HG03520 (cell line): ENCODE data around the gene SLC25A38.
"Not testable (repeated sequence)": the region's sequence is repeated elsewhere in the genome, so short reads cannot be mapped to it uniquely, and the experiment has no call there.

ENCODE experiments used
- ATAC-seq: cut with Tn5 transposase; IDR thresholded peaks from one replicate; pipeline ENCODE4 v1.9.1; 2021; ENCODE audit warnings: mild to moderate bottlenecking, moderate library complexity; ENCODE audit not compliant: unreplicated experiment

The SLC25A38 gene, protein sequence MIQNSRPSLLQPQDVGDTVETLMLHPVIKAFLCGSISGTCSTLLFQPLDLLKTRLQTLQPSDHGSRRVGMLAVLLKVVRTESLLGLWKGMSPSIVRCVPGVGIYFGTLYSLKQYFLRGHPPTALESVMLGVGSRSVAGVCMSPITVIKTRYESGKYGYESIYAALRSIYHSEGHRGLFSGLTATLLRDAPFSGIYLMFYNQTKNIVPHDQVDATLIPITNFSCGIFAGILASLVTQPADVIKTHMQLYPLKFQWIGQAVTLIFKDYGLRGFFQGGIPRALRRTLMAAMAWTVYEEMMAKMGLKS

GRCh38 chr3:39383045-39383880, at the start of gene SLC25A38:
TSS of gene SLC25A38 (plus strand) at chr3:39383370. CDS start at chr3:39383725, 355 bp downstream.
- ATAC-seq = peak; percentile 70

DNA sequence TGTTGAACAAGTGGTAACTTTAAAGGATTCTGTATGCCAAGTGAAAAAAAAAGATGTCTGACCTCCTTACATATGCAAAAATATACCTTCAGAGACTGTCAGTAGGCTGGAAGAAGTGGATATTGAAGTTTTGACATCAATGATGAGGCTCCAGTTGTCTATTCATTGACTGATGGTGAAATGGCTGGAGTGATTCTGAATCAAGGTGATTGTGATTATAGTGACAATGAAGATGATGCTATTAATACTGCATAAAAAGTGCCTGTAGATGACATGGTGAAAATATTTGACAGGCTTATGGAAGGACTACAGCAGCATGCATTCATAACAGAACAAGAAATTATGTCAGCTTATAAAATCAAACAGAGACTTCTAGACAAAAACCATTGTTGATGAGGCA, 49.6 kb upstream of the SLC25A38 start:
- ATAC-seq = no peak

GRCh38 chr3:39334205-39334604, 49.0 kb upstream of the SLC25A38 start:
- ATAC-seq = no peak

DNA sequence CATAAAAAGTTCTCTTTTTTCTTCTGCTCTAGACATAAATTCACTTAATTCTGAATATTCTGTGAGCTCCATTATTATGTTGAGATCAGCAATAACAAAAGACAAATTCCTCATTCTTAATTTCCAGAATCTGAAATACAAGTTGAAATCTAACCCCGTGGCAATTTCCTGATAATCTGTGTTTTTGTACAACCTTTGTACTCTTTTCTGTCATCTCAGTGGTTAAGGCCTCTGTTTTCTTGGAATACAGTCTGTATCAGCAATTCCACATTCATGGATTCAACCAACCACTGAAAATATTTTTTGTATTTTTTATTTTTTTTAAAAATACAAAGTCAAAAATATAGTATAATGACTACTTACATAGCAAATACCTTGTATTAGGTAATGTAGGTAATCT, 45.0 kb upstream of the SLC25A38 start:
- no peak for ATAC-seq

DNA sequence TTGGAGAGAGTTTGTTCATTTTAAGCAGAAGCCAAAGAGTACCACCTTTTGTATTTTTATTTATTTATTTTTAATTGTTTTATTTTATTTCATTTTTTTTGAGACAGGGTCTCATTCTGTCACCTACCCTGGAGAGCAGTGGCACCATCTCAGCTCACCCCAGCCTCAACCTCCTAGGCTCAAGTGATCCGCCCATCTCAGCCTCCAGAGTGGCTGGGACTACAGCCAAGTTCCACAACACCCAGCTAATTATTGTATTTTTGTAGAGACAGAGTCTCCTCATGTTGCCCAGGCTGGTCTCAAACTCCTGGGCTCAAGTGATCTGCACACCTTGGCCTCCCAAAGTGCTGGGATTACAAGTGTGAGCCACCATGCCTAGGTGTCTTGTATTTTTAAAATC, 44.1 kb upstream of the SLC25A38 start:
- no peak for ATAC-seq

DNA sequence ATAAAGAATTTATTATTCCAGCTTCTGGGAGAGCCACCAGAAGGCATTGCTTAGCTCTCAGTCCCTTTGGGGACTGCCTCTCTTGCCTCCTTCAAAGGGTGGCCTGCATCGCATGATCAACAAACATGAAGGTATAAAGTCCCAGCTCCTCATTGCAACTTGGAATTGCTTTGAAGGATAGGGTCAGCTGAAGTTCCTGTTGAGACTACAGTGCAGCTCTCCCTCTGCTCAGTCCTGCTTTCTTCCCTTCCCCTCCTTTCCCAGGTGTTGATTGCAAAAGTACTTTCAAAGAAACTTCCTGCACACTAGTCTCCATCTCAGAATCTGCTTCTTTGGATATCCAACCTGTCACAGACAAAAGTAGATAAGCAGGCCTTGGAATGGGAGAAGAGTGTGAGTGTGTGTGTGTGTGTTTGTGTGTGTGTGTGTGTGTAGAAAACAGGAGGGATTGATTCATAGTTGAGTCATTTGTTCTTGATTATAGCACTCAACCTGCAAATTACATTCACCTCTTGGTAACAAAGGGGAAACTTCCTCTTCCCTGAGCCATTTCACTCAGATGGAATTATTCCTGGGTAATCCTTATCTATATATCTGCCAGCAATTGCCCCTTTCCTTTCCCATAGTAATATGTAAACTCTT, 40.0 kb upstream of the SLC25A38 start:
- no peak for ATAC-seq

GRCh38 chr3:39343760-39344159, 39.4 kb upstream of the SLC25A38 start:
- ATAC-seq = no peak

- no peak for ATAC-seq
These were observed 38.3 kb upstream of the SLC25A38 start for GRCh38 chr3:39344746-39345344.

DNA sequence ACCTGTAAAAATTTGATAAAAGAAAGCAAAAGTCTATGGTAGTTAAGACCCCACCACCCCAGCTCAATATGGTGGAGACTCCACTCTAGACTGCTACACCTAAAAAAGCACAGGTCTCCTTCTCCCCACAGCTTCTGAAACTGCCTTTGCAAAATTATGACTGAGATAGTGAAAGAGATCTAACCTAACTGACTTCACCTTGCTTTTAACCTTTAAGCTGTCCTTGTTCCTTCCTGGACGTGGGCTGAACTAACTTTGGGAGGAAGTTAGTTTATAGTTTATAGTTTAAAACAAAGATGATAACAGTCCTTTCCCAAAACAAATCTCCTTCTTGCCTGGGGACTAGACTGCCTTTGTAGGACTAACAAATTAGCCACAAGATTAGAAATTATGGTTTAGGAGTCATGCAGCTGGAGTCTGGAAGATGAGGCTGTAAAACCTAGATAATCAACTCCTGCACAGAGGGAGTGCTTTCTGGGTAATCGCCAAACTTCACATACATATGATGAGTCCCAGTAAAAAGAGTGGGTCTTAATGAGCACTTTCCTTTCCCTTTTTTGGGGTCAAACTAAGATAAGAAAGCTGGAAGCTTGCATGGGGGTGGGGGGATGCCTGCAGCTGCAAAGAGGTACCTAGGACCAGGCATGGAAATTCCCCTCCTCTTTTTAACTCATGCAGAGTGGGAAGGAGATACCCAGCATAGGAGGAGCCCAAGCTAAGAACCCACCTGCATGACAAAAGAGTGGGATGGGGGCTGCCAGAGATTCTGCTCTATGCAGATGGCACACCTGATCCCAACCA, 36.2 kb upstream of the SLC25A38 start:
- peak; percentile 71 for ATAC-seq

GRCh38 chr3:39347586-39347876, 35.6 kb upstream of the SLC25A38 start:
- no peak for ATAC-seq

DNA sequence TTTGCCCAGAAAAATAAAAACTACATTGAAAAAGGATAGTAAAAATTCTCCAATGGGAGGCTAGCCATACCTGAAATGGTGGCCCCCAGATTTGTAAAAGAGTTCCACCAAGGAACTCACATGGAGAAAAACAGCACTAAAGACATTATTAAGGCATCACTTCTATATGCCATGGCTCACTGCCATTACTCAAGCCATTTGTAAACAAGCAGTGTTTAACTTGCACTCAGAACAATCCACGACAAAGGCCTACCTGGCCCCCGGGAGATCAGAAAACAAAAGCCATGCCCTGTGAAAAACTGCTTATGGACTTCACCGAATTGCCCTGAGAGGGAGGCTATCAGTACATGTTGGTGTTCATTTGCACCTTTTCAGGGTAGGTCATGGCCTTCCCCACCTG, 34.1 kb upstream of the SLC25A38 start:
- ATAC-seq = no peak

- ATAC-seq = no peak
These were observed 32.5 kb upstream of the SLC25A38 start for GRCh38 chr3:39350714-39351113.

DNA sequence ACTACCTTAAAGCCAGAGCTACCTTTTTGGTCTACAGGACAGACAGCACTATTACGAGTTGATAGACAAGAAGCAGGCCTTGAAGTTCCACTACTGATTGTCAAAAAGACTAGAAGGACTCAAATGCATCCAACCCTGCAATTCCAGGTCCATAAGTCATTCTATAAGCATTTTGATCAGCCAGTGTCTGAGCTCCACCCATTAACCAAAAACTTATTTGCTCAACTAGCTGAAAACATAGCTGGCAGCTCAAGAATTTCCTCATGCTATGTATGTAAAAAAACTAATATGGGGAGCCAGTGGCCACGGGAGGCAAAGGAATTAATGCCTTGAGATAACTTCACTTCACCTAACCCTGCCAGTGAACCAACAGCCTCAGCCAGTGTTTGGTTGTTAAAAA, 32.0 kb upstream of the SLC25A38 start:
- not testable (repeated sequence) for ATAC-seq

DNA sequence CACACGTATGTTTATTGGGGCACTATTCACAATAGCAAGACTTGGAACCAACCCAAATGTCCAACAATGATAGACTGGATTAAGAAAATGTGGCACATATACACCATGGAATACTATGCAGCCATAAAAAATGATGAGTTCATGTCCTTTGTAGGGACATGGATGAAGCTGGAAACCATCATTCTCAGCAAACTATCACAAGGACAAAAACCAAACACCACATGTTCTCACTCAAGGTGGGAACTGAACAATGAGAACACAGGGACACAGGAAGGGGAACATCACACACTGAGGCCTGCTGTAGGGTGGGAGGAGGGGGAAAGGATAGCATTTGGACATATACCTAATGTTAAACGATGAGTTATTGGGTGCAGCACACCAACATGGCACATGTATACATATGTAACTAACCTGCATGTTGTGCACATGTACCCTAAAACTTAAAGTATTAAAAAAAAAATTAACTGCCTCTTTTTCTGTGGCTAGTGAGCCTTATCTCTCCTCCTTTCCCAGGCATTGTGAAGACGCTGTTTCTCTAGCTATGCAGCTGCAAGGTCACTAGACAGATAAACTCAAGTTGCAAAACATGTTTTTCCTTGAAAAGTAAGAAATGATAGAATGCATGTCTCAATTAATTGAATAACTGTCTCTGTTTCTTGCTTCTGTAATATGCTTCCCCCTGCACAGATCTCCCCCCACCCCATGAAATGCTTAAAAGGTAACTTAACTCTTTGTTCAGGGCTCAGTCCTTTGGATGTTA, 29.8 kb upstream of the SLC25A38 start:
- not testable (repeated sequence) for ATAC-seq

DNA sequence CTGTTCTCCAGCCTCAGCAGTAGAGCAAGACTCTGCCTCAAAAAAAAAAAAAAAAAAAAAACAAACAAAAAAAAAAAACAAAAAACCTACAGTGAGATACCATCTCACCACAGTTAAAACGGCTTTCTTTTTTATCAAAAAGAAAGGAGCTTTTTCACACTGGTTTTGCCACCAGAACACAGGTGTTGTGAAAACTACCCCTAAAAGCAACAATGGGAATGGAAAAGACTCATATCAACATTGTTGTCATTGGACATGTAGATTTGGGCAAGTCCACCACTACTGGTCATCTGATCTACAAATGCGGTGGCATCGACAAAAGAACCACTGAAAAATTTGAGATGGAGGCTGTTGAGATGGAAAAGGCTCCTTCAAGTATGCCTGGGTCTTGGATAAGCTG, 24.8 kb upstream of the SLC25A38 start:
- ATAC-seq = no peak

DNA sequence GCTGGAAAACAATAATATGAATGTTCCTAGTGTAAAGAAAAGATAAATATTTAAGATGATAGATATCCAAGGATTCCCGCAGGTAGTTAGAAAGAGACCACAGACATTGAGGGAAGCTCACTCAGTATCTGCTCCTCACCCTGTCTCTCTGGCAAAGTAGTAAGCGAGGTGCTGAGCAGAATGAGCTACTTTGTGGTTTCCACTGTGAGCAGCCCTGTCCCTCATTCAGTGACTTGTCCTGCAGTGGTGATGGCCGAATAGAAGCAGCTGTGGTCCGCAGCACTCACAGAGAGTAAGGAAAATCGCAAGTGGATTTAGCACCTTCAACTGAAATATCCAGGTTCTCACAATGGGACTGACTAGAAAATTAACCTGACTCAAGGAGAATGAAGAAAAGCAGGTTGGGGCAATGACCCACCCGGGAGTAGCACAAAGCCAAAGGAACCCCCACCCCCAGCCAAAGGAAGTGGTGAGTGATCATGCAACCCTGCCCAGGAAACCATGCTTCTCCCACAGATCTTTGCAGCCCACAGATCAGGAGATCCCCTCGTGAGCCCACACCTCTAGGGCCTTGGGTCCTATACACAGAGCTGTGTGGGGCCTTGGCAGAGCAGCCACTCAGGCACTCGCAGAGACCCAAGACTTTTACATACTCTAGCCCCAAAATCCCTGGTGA, 21.8 kb upstream of the SLC25A38 start:
- no peak for ATAC-seq

DNA sequence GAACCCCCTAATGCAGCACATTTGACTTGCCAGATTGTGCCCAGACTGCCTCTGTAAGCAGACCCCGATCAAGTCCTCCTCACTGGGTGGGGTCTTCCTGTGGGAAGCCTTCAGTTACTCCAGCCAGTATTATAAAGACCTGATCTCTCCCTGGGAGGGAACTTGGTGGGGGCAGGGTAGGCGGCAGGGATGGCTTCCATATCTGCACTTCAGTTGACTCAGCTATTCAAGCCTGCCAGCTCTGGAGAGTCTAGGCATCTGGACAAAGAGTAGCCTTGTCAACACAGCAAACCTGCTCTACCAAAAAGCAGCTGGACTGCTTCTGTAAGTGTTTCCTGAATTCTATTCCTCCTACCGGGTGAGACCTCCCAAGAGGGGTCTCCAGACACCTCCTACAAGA, 21.0 kb upstream of the SLC25A38 start:
- ATAC-seq = no peak

DNA sequence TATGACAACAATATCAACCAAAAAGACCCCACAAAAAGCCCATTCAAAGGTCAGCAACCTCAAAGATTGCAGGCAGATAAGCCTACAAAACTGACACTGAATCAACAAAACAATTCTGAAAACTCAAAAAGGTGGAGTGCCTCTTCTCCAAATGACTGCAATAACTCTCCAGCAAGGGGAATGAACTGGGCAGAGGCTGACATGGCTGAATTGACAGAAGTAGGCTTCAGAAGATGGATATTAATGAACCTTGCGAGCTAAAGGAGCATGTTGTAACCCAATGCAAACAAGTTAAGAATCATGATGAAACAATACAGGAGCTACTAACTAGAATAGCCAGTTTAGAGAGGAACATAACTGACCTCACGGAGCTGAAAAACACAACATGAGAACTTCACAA, 20.4 kb upstream of the SLC25A38 start:
- ATAC-seq = no peak

GRCh38 chr3:39370450-39370849, 12.7 kb upstream of the SLC25A38 start:
- ATAC-seq = not testable (repeated sequence)
